OCI-LY7 (cell line): Measurements from ENCODE around the gene ASS1. TPM values are rescaled to one million over a fixed set of nuclear protein-coding genes. Genes with fewer than 3 reads are reported as not detected.

Experiments used
- BruUV-seq: library from RNA; stranded (reverse); fragments of 400-500 nt; replicated peaks from 2 replicates; lab custom pipeline; 2021; lab: Mats Ljungman, UMichigan
- CTCF ChIA-PET: fragments of 300-600 bp; sonication (Branson Sonifier 250); formaldehyde crosslinking; loops from one replicate; lab custom pipeline; 2022; ENCODE audit warnings: antibody characterized with exemption; ENCODE audit not compliant: unreplicated experiment; lab: Charles Lee
- POLR2A ChIA-PET: fragments of 300-600 bp; sonication (Branson Sonifier 250); formaldehyde crosslinking; loops from one replicate; lab custom pipeline; 2022; ENCODE audit warnings: antibody characterized with exemption; lab: Charles Lee
- DNase-seq: peaks from one replicate; pipeline ENCODE4 v3.0.0-alpha.2; 2015; ENCODE audit warnings: low spot score
- H2AFZ ChIP-seq: fragments of 200-600 bp; sonication (generic), shearing (Covaris generic); 2 replicates; pipeline ENCODE4 v1.6.1; 2014; ENCODE audit warnings: mild to moderate bottlenecking, antibody characterized with exemption, low read length, moderate library complexity
- H3K27ac ChIP-seq: fragments of 200-600 bp; sonication (generic); 2 replicates; pipeline ENCODE4 v1.5.1; 2014; ENCODE audit warnings: mixed run types, low read depth, mild to moderate bottlenecking, moderate library complexity, low read length, inconsistent platforms; ENCODE audit not compliant: poor library complexity, severe bottlenecking
- H3K36me3 ChIP-seq: fragments of 200-600 bp; sonication (generic); 2 replicates; pipeline ENCODE4 v1.6.1; 2014; ENCODE audit warnings: mild to moderate bottlenecking, antibody characterized with exemption, low read length, moderate library complexity, mixed read lengths; ENCODE audit not compliant: insufficient read depth
- H3K4me1 ChIP-seq: fragments of 200-600 bp; sonication (generic); 2 replicates; pipeline ENCODE4 v1.5.1; 2014; ENCODE audit warnings: mild to moderate bottlenecking, low read length; ENCODE audit not compliant: insufficient read depth, poor library complexity, severe bottlenecking
- H3K4me2 ChIP-seq: fragments of 200-600 bp; sonication (generic); 2 replicates; pipeline ENCODE4 v1.6.1; 2014; ENCODE audit warnings: mild to moderate bottlenecking, low read length
- H3K4me3 ChIP-seq: fragments of 200-600 bp; sonication (generic); 2 replicates; pipeline ENCODE4 v1.5.1; 2014; ENCODE audit warnings: mild to moderate bottlenecking, low read depth, low read length; ENCODE audit not compliant: poor library complexity, severe bottlenecking
- H3K79me2 ChIP-seq: fragments of 200-600 bp; sonication (generic); 2 replicates; pipeline ENCODE4 v1.6.1; 2016; ENCODE audit warnings: low read depth, mild to moderate bottlenecking, low read length, moderate library complexity, mixed read lengths; ENCODE audit not compliant: insufficient read depth
- H3K9me2 ChIP-seq: fragments of 200-600 bp; sonication (generic); 2 replicates; pipeline ENCODE4 v1.6.1; 2016; ENCODE audit warnings: mild to moderate bottlenecking, low read length, mixed read lengths; ENCODE audit not compliant: insufficient read depth
- H3K9me3 ChIP-seq: fragments of 200-600 bp; sonication (generic); 2 replicates; pipeline ENCODE4 v1.6.1; 2014; ENCODE audit warnings: mild to moderate bottlenecking, mixed run types, low read length, mixed read lengths
- H4K20me1 ChIP-seq: fragments of 200-600 bp; sonication (generic); 2 replicates; pipeline ENCODE4 v1.6.1; 2014; ENCODE audit warnings: mild to moderate bottlenecking, antibody characterized with exemption, low read length, moderate library complexity, mixed read lengths; ENCODE audit not compliant: insufficient read depth
- EZH2phosphoT487 ChIP-seq: fragments of 200-600 bp; sonication (generic); IDR thresholded peaks from 2 replicates; pipeline ENCODE4 v1.6.1; 2018; ENCODE audit warnings: low read depth, borderline replicate concordance, mild to moderate bottlenecking, mixed run types, antibody characterized with exemption, low read length, moderate library complexity, mixed read lengths
- intact Hi-C: fragments of 100-400 bp; cut with micrococcal nuclease; formaldehyde crosslinking; loops from one replicate; pipeline ENCODE4 v1.10.0; 2022; ENCODE audit not compliant: unreplicated experiment
- total RNA-seq, 2 experiments: library from RNA; depleted of rRNA in 1 of 2; stranded (reverse); fragments of >200 nt in 1 of 2; shearing (Covaris generic) in 1 of 2; gene quantifications; 2 replicates each; pipeline ENCODE4 v1.2.3, GENCODE V29; 2014 to 2022
- TF ChIP-seq, protein P1 (sequence below): fragments of 200-600 bp; sonication (generic); conservative IDR thresholded peaks from 2 replicates; pipeline ENCODE4 v1.5.1; 2014; ENCODE audit warnings: mild to moderate bottlenecking, antibody characterized with exemption, low read length, moderate library complexity, mixed read lengths

Gene ASS1
- total RNA-seq, 2 experiments from 2014 or later, result 0.70 to 16.3 TPM

DNA sequence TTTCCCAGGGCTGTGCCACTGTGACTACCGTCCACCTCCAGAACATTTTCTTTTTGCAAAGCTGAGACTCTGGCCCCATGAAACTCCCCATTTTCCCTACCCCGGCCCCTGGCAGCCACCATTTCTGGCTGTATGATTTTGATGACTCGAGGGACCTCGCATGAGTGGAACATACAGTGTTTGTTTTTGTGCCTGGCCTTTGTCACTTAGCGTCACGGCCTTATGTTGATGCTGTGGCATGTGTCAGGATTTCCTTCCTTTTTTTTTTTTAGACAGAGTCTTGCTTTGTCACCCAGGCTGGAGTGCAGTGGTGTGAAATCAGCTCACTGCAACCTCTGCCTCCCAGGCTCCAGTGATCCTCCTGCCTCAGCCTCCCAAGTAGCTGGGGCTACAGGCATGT is 42.7 kb downstream of the ASS1 start:
- Histone ChIP-seq H3K9me3 (no peaks in the 10 kb centered on the region), H3K4me1 (no peaks in the 10 kb centered on the region), H4K20me1 (no peaks in the 10 kb centered on the region), H3K4me2 (no peak overlapping the region), H3K27ac (no peak overlapping the region), H2AFZ (no peak overlapping the region), H3K36me3 (no peaks in the 10 kb centered on the region), H3K4me3 (no peak overlapping the region), H3K9me2 (no peaks in the 10 kb centered on the region), H3K79me2 (no peaks in the 10 kb centered on the region)
- TF ChIP-seq, protein P1, sequence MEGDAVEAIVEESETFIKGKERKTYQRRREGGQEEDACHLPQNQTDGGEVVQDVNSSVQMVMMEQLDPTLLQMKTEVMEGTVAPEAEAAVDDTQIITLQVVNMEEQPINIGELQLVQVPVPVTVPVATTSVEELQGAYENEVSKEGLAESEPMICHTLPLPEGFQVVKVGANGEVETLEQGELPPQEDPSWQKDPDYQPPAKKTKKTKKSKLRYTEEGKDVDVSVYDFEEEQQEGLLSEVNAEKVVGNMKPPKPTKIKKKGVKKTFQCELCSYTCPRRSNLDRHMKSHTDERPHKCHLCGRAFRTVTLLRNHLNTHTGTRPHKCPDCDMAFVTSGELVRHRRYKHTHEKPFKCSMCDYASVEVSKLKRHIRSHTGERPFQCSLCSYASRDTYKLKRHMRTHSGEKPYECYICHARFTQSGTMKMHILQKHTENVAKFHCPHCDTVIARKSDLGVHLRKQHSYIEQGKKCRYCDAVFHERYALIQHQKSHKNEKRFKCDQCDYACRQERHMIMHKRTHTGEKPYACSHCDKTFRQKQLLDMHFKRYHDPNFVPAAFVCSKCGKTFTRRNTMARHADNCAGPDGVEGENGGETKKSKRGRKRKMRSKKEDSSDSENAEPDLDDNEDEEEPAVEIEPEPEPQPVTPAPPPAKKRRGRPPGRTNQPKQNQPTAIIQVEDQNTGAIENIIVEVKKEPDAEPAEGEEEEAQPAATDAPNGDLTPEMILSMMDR, result no peak
- no peak for TF ChIP-seq EZH2phosphoT487
- ChIA-PET CTCF (no interaction called here), POLR2A (interaction anchor here (0.6 kb wide), 1 partner anchor 85 kb away, joined by 3 read pairs; no protein-coding TSS in a partner anchor)
- DNase-seq, result no peak
- no TSS peak for BruUV-seq
- intact Hi-C loops, result no loop called here

DNA sequence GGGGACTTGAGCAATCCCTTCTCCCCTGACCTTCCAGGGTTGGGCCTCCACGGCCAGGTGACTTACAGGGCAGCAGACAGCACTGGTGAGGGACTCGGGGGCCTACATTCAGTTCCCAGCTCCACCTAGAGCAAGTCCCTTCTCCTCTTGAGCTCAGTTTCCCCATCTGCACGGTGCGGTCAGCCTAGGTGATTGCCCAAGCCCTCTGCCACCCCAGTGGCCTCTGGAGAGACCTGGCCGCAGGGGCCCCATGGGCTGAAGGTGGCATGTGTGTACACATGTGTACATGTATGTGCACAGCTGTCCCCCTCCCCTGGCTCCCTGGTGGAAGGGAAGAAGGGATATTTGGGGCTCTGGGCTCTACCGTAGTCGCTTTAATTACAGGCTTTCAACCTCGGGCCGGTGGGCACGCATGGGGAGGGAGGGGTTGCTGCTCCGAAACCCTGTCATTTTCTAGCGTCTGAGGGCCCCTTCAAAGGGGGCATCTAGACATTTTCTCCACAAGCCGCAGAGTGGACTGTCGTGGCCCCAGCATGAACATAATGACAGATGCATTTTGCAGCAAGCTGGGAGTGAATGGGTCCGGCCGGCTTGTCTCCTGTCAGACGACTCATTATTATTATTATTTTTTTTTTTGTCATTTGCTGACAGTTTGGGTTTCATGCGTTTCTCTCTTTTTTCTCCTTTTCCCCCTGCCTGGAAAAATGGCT is 44.0 kb downstream of the ASS1 start:
- Histone ChIP-seq H3K36me3 (no peaks in the 10 kb centered on the region), H2AFZ (no peak overlapping the region), H4K20me1 (no peaks in the 10 kb centered on the region), H3K79me2 (no peaks in the 10 kb centered on the region), H3K9me2 (no peaks in the 10 kb centered on the region), H3K4me1 (no peaks in the 10 kb centered on the region), H3K9me3 (no peaks in the 10 kb centered on the region), H3K4me2 (no peak overlapping the region), H3K27ac (no peak overlapping the region), H3K4me3 (no peak overlapping the region)
- intact Hi-C loops, result no loop called here
- POLR2A ChIA-PET, result no interaction called here
- TF ChIP-seq, protein P1, result no peak
- TF ChIP-seq EZH2phosphoT487, result no peak
- DNase-seq, result no peak
- no TSS peak for BruUV-seq
- CTCF ChIA-PET, result no interaction called here

DNA sequence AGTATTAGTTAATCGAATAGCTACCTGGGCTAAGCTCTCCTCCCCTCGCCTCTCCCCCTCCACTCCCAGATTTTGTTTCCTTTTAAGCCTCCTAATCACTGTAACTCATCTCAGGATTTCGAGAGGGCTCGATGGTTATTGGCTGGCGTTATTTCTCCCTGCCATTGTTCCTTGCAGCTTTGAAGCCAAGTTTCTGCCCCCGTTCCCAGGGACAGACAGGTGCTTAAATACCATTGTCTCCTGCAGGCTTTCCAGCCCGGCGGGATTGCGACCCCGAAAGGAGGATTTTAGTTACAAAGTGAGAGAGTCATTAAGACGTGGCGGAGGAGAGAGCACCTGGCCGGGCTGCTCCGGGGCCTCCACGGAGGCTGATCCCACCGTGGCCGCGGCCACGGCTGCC is 46.2 kb downstream of the ASS1 start:
- CTCF ChIA-PET, result no interaction called here
- TF ChIP-seq, protein P1, result no peak
- no peak for TF ChIP-seq EZH2phosphoT487
- Histone ChIP-seq H3K36me3 (no peaks in the 10 kb centered on the region), H4K20me1 (no peaks in the 10 kb centered on the region), H3K9me2 (no peaks in the 10 kb centered on the region), H3K79me2 (no peaks in the 10 kb centered on the region), H3K27ac (no peak overlapping the region), H3K4me3 (no peak overlapping the region), H3K9me3 (no peaks in the 10 kb centered on the region; the same call in 1 of the 2 replicates), H3K4me1 (no peaks in the 10 kb centered on the region), H3K4me2 (no peak overlapping the region), H2AFZ (no peak overlapping the region)
- DNase-seq, result no peak
- POLR2A ChIA-PET, result interaction anchor here (0.6 kb wide), 1 partner anchor 315 kb away, joined by 3 read pairs; no protein-coding TSS in a partner anchor
- BruUV-seq, result no TSS peak
- intact Hi-C loops, result no loop called here
